B cell (primary cell): ENCODE results near the gene DYNLT4. TPM values are rescaled to one million over a fixed set of nuclear protein-coding genes. Genes with fewer than 3 reads are reported as not detected.
A peak's percentile ranks its signal among the peaks of the same experiment; 100 is the strongest.

Experiments used
- ATAC-seq: fragments of 200-7000 bp; cut with Tn5 transposase; one replicate; pipeline ENCODE4 v1.10.0; 2021; ENCODE audit warnings: low read depth, mild to moderate bottlenecking, moderate number of reproducible peaks, moderate library complexity
- CTCF ChIA-PET: fragments of 350-600 bp; sonication (Branson Sonifier 250); formaldehyde crosslinking; loops from one replicate; lab custom pipeline; 2021; ENCODE audit warnings: antibody characterized with exemption, inconsistent platforms; lab: Charles Lee
- POLR2A ChIA-PET: fragments of 350-600 bp; sonication (Branson Sonifier 250); formaldehyde crosslinking; loops from one replicate; lab custom pipeline; 2021; ENCODE audit warnings: antibody characterized with exemption; lab: Charles Lee
- DNase-seq: peaks from one replicate; pipeline ENCODE4 v3.0.0; 2013
- H2AFZ ChIP-seq: 2 replicates; pipeline ENCODE4 v1.6.1; 2012; ENCODE audit warnings: mild to moderate bottlenecking, low read depth, low read length; ENCODE audit not compliant: insufficient read depth, poor library complexity, severe bottlenecking
- H3K27ac ChIP-seq, 2 donors: 1 replicate in 1 of 2; 2 replicates in 1 of 2; pipeline ENCODE4 v1.5.1; 2012 to 2013; ENCODE audit warnings: low read length in 2 of 2, mild to moderate bottlenecking in 2 of 2, moderate library complexity in 1 of 2
- H3K27me3 ChIP-seq, 4 experiments: fragments of 200-600 bp in 1 of 4; sonication (generic) in 1 of 4; replicated peaks in 1 of 4; 1 replicate in 2 of 4; 2 replicates in 2 of 4; pipeline versions ENCODE4 v1.6.1 to v1.7.0; 2013 to 2016; ENCODE audit warnings: low read length in 3 of 4, mild to moderate bottlenecking in 2 of 4, mixed read lengths in 1 of 4, moderate library complexity in 1 of 4; ENCODE audit not compliant: insufficient read depth in 4 of 4, control insufficient read depth in 3 of 4; ENCODE audit errors: control extremely low read depth in 1 of 4
- H3K36me3 ChIP-seq, 2 experiments: replicated peaks in 1 of 2; 1 replicate in 1 of 2; 2 replicates in 1 of 2; pipeline versions ENCODE4 v1.6.1 to v1.7.1; 2013; ENCODE audit warnings: low read length in 1 of 2; ENCODE audit not compliant: insufficient read depth in 2 of 2, control insufficient read depth in 1 of 2; ENCODE audit errors: control extremely low read depth in 1 of 2, extremely low read depth in 1 of 2
- H3K4me1 ChIP-seq, 2 donors: fragments of 200-600 bp in 1 of 2; sonication (generic) in 1 of 2; 1 replicate in 1 of 2; 2 replicates in 1 of 2; pipeline versions ENCODE4 v1.5.1 to v1.6.1; 2013 to 2017; ENCODE audit warnings: low read length in 2 of 2; ENCODE audit not compliant: control insufficient read depth in 2 of 2, insufficient read depth in 2 of 2
- H3K4me2 ChIP-seq: replicated peaks from 2 replicates; pipeline ENCODE3; 2012; ENCODE audit warnings: mild to moderate bottlenecking, low read depth, low read length; ENCODE audit not compliant: poor library complexity, severe bottlenecking
- H3K4me3 ChIP-seq, 5 experiments: fragments of 200-600 bp in 1 of 5; sonication (generic) in 1 of 5; 1 replicate in 3 of 5; 2 replicates in 2 of 5; pipeline versions ENCODE4 v1.5.1 to v1.7.0; 2011 to 2016; ENCODE audit warnings: low read length in 4 of 5, mild to moderate bottlenecking in 4 of 5, low read depth in 2 of 5, control low read depth in 1 of 5, moderate library complexity in 1 of 5; ENCODE audit not compliant: insufficient read depth in 1 of 5; ENCODE audit errors: control extremely low read depth in 1 of 5, extremely low read depth in 1 of 5
- H3K79me2 ChIP-seq: fragments of 200-600 bp; sonication (generic); one replicate; pipeline ENCODE4 v1.6.0; 2016; ENCODE audit warnings: low read length; ENCODE audit not compliant: control insufficient read depth, insufficient read depth
- H3K9ac ChIP-seq: fragments of 200-600 bp; sonication (generic); 2 replicates; pipeline ENCODE4 v1.6.1; 2017; ENCODE audit warnings: mild to moderate bottlenecking, low read length, moderate library complexity
- H3K9me3 ChIP-seq, 3 donors: one replicate each; pipeline versions ENCODE4 v1.6.1 to v1.7.1; 2013; ENCODE audit warnings: low read length in 2 of 3; ENCODE audit not compliant: control insufficient read depth in 2 of 3, insufficient read depth in 1 of 3; ENCODE audit errors: control extremely low read depth in 1 of 3
- H4K20me1 ChIP-seq: 2 replicates; pipeline ENCODE4 v1.6.0; 2012; ENCODE audit warnings: mild to moderate bottlenecking, low read length; ENCODE audit not compliant: insufficient read depth, control insufficient read depth, poor library complexity, severe bottlenecking
- H3K27ac Mint-ChIP-seq: one replicate; pipeline ENCODE4 v1.8.0; 2021; ENCODE audit warnings: mixed read lengths
- H3K27me3 Mint-ChIP-seq: one replicate; pipeline ENCODE4 v1.8.0; 2021; ENCODE audit warnings: mixed read lengths
- H3K4me1 Mint-ChIP-seq: one replicate; pipeline ENCODE4 v1.8.0; 2021; ENCODE audit warnings: mixed read lengths
- H3K4me3 Mint-ChIP-seq: one replicate; pipeline ENCODE4 v1.8.0; 2021; ENCODE audit warnings: mixed read lengths
- H3K9me3 Mint-ChIP-seq: one replicate; pipeline ENCODE4 v1.8.0; 2022; ENCODE audit warnings: mixed read lengths; ENCODE audit not compliant: insufficient read depth
- CTCF ChIP-seq: fragments of 200-600 bp; IDR thresholded peaks from one replicate; pipeline ENCODE4 v1.8.0; 2022; ENCODE audit warnings: antibody characterized with exemption, mild to moderate bottlenecking
- EZH2 ChIP-seq: IDR thresholded peaks from 2 replicates; pipeline ENCODE4 v1.6.1; 2012; ENCODE audit warnings: borderline replicate concordance, low read depth, mild to moderate bottlenecking, moderate library complexity, low read length; ENCODE audit not compliant: insufficient read depth, poor library complexity, severe bottlenecking
- WGBS: methylation state at CpG from one replicate; pipeline ENCODE4 v1.1.5; 2013; ENCODE audit warnings: missing lambda C conversion rate; ENCODE audit not compliant: insufficient coverage; 5-methylcytosine and 5-hydroxymethylcytosine counted together
- intact Hi-C: fragments of 100-400 bp; cut with micrococcal nuclease; formaldehyde crosslinking; loops from one replicate; pipeline ENCODE4 v1.10.0; 2022
- polyA plus RNA-seq: library from polyadenylated mRNA; depleted of rRNA; stranded (reverse); fragments of >200 nt; gene quantifications from 2 replicates; pipeline ENCODE4 v1.2.3, GENCODE V29; 2012
- total RNA-seq, 2 donors: library from RNA; stranded (reverse); fragments of 120-200 nt in 1 of 2; gene quantifications; 1 replicate in 1 of 2; 2 replicates in 1 of 2; pipeline versions ENCODE4 v1.2.3 to v1.2.4, GENCODE V29; 2013 to 2022

DYNLT4 gene
- total and polyA plus RNA-seq, 2 donors (not counting 1 experiment from before 2014, with no cell fraction given) = 0.19 to 0.39 TPM

GRCh38 chr1:44786138-44786840 lies 20.9 kb downstream of the DYNLT4 start:
- CTCF ChIA-PET = interaction anchor here (0.6 to 5.5 kb wide), 15 partner anchors 10 to 553 kb away, joined by 3 to 44 read pairs (median 4); partner anchors contain the start of genes BTBD19, HECTD3, MUTYH and PLK3
- Mint-ChIP-seq H3K27ac (peak overlapping the region; percentile 92), H3K4me1 (peaks cover 31% of the 10 kb centered on the region), H3K27me3 (no peaks in the 10 kb centered on the region), H3K4me3 (peak overlapping the region; percentile 82), H3K9me3 (no peaks in the 10 kb centered on the region)
- Histone ChIP-seq H3K79me2 (no peaks in the 10 kb centered on the region), H2AFZ (peak overlapping the region; percentile 82), H3K36me3 (peaks cover 0 to 3% of the 10 kb centered on the region in 2 experiments), H3K4me2 (peak overlapping the region; percentile 90), H4K20me1 (peaks cover 3% of the 10 kb centered on the region), H3K4me1 (peaks cover 25 to 34% of the 10 kb centered on the region in 2 donors), H3K27ac (peak overlapping the region; percentile 47 to 50), H3K9me3 (no peaks in the 10 kb centered on the region), H3K27me3 (no peaks in the 10 kb centered on the region), H3K9ac (peak overlapping the region; percentile 63), H3K4me3 (peak overlapping the region in 4 of 5 experiments; percentile 53 to 68 (median 60))
- intact Hi-C loops = loop anchor here (1.0 to 5.0 kb wide), 9 partner anchors 11 to 901 kb away; partner anchors contain the start of genes EIF2B3, GPBP1L1, PLK3 and RNU5D-1
- TF ChIP-seq EZH2 (no peak), CTCF (peak; percentile 100)
- WGBS = 5% methylated on average over 49 of the region's 49 CpGs
- POLR2A ChIA-PET = interaction anchor here (0.6 to 2.8 kb wide), 9 partner anchors 10 to 517 kb away, joined by 3 to 12 read pairs (median 4); partner anchors contain the start of genes PLK3 and RNU5D-1
- peak; percentile 72 for ATAC-seq
- peak; percentile 88 for DNase-seq
